Measurements from ENCODE around the gene SSBP3. TPM values are rescaled to one million over a fixed set of nuclear protein-coding genes. Genes with fewer than 3 reads are reported as not detected.

SSBP3 gene
- total and polyA plus RNA-seq, 9 of the 15 experiments (the other 6 are each of a cell fraction or from before 2014, with no cell fraction given), result 8.7 to 108 (median 33.8) TPM

DNA sequence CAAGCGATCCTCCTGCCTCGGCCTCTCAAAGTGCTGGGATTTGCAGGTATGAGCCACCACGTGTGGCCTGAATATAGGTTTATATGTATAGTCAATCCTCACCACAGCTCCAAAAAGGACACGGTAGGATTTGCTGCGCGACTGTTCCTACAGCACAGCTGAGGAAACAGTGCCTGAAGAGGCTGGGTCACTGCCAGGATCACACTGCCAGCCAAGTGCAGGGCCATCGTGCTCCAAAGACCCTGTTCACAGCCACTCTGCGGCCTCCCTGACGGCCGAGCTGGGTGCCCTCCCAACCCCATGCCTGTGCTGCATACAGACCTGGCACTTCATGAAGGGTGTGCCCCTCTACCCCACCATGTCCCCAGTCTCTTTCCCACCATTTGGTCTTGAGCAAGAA lies 134.9 kb downstream of the SSBP3 start:
- CTCF ChIA-PET (ENCODE audit: low intra/inter-chr PET ratio), result interaction anchor here (1.2 kb wide), 1 partner anchor 219 kb away, joined by 3 read pairs; no protein-coding TSS in a partner anchor
- H3K4me3 ChIP-seq, result no peak overlapping the region
- FAIRE-seq (no peak), DNase-seq (ENCODE audit: extremely low read depth in 1 of 4, low spot score in 3 of 4) (no peak), ATAC-seq (no peak)
- H3K27me3 ChIP-seq (ENCODE audit: control insufficient read depth in 2 of 2, insufficient read depth in 2 of 2, low read length in 2 of 2), result no peaks in the 10 kb centered on the region
- peaks cover 27 to 36% of the 10 kb centered on the region in 2 experiments for H3K4me1 ChIP-seq (replicated peaks in 1 of 2; ENCODE audit: control insufficient read depth in 2 of 2, insufficient read depth in 2 of 2, low read length in 2 of 2)
- H3K9ac ChIP-seq (ENCODE audit: insufficient read depth in 1 of 2, low read depth in 2 of 2, low read length in 2 of 2), result no peak overlapping the region
- no peak overlapping the region for H3K27ac ChIP-seq (ENCODE audit: extremely low read depth, low read depth, low read length)
- H3K9me1 ChIP-seq (ENCODE audit: control insufficient read depth, insufficient read depth, low read length), result peaks cover 15% of the 10 kb centered on the region
- intact Hi-C loops (cut with micrococcal nuclease), result loop anchor here (5.0 kb wide), 2 partner anchors 86 to 149 kb away; no protein-coding TSS in a partner anchor
- peaks cover 18% of the 10 kb centered on the region; the same call in 2 of the 3 replicates for H3K36me3 ChIP-seq (ENCODE audit: control insufficient read depth, insufficient read depth, low read length)
- H3K9me3 ChIP-seq (replicated peaks; ENCODE audit: control insufficient read depth, insufficient read depth, low read depth, low read length), result no peaks in the 10 kb centered on the region
- H3K4me2 ChIP-seq (ENCODE audit: insufficient read depth, low read length), result no peak overlapping the region
- 92% methylated on average over 10 of the region's 10 CpGs for WGBS (ENCODE audit: insufficient coverage, low coverage, missing lambda C conversion rate)
- POLR2A ChIA-PET, result interaction anchor here (0.8 to 1.1 kb wide), 2 partner anchors 9 to 24 kb away, joined by 3 read pairs; no protein-coding TSS in a partner anchor
- in situ Hi-C loops (cut with MboI), result no loop called here
- no peak overlapping the region for H2AFZ ChIP-seq (ENCODE audit: low read depth, low read length)
- TF ChIP-seq FOXP1 (CRISPR knock-in tag; IDR thresholded peaks at IDR 0.05) (no peak), ELF2 (CRISPR knock-in tag; IDR thresholded peaks at IDR 0.05) (no peak), EWSR1 (IDR thresholded peaks at IDR 0.05; ENCODE audit: borderline replicate concordance, low read depth, partially characterized antibody) (no peak)
- TF ChIP-seq, protein P1, sequence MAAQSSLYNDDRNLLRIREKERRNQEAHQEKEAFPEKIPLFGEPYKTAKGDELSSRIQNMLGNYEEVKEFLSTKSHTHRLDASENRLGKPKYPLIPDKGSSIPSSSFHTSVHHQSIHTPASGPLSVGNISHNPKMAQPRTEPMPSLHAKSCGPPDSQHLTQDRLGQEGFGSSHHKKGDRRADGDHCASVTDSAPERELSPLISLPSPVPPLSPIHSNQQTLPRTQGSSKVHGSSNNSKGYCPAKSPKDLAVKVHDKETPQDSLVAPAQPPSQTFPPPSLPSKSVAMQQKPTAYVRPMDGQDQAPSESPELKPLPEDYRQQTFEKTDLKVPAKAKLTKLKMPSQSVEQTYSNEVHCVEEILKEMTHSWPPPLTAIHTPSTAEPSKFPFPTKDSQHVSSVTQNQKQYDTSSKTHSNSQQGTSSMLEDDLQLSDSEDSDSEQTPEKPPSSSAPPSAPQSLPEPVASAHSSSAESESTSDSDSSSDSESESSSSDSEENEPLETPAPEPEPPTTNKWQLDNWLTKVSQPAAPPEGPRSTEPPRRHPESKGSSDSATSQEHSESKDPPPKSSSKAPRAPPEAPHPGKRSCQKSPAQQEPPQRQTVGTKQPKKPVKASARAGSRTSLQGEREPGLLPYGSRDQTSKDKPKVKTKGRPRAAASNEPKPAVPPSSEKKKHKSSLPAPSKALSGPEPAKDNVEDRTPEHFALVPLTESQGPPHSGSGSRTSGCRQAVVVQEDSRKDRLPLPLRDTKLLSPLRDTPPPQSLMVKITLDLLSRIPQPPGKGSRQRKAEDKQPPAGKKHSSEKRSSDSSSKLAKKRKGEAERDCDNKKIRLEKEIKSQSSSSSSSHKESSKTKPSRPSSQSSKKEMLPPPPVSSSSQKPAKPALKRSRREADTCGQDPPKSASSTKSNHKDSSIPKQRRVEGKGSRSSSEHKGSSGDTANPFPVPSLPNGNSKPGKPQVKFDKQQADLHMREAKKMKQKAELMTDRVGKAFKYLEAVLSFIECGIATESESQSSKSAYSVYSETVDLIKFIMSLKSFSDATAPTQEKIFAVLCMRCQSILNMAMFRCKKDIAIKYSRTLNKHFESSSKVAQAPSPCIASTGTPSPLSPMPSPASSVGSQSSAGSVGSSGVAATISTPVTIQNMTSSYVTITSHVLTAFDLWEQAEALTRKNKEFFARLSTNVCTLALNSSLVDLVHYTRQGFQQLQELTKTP (IDR thresholded peaks at IDR 0.05; ENCODE audit: low read depth in 1 of 2, partially characterized antibody in 2 of 2), result no peak
- TF ChIP-seq, protein P2, sequence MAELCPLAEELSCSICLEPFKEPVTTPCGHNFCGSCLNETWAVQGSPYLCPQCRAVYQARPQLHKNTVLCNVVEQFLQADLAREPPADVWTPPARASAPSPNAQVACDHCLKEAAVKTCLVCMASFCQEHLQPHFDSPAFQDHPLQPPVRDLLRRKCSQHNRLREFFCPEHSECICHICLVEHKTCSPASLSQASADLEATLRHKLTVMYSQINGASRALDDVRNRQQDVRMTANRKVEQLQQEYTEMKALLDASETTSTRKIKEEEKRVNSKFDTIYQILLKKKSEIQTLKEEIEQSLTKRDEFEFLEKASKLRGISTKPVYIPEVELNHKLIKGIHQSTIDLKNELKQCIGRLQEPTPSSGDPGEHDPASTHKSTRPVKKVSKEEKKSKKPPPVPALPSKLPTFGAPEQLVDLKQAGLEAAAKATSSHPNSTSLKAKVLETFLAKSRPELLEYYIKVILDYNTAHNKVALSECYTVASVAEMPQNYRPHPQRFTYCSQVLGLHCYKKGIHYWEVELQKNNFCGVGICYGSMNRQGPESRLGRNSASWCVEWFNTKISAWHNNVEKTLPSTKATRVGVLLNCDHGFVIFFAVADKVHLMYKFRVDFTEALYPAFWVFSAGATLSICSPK (IDR thresholded peaks at IDR 0.05; ENCODE audit: borderline replicate concordance), result no peak
- H3K79me2 ChIP-seq (ENCODE audit: control insufficient read depth, insufficient read depth, low read length), result peaks cover 58% of the 10 kb centered on the region
- no TSS peak for BruUV-seq (replicated peaks)
- H4K20me1 ChIP-seq (replicated peaks; ENCODE audit: control insufficient read depth, insufficient read depth, low read length), result peaks cover 54% of the 10 kb centered on the region
